Lung (tissue), 12 donors: ENCODE results near the gene ARHGEF33. TPM values are rescaled to one million over a fixed set of nuclear protein-coding genes. Genes with fewer than 3 reads are reported as not detected.

Source experiments
- ATAC-seq: fragments of 200-7000 bp; cut with Tn5 transposase; one replicate; pipeline ENCODE4 v1.9.1; 2020; ENCODE audit warnings: moderate number of reproducible peaks; ENCODE audit not compliant: insufficient read depth, low FRiP score
- DNase-seq, 3 donors: peaks; one replicate each; pipeline ENCODE4 v3.0.0-alpha.2; 2013 to 2017
- H3K27ac ChIP-seq, 2 donors: one replicate each; pipeline ENCODE4 v1.5.1; 2013; ENCODE audit warnings: mild to moderate bottlenecking in 2 of 2, moderate library complexity in 2 of 2, control low read depth in 1 of 2, inconsistent platforms in 1 of 2, low read depth in 1 of 2, low read length in 1 of 2
- H3K27me3 ChIP-seq, 3 donors: one replicate each; pipeline ENCODE4 v1.5.1; 2013; ENCODE audit warnings: low read length in 2 of 3; ENCODE audit not compliant: control insufficient read depth in 3 of 3, insufficient read depth in 3 of 3
- H3K36me3 ChIP-seq, 4 donors: one replicate each; pipeline ENCODE4 v1.5.1; 2013; ENCODE audit warnings: low read length in 4 of 4, mild to moderate bottlenecking in 1 of 4, moderate library complexity in 1 of 4; ENCODE audit not compliant: control insufficient read depth in 4 of 4, insufficient read depth in 4 of 4
- H3K4me1 ChIP-seq, 5 donors: one replicate each; pipeline ENCODE4 v1.5.1; 2013; ENCODE audit warnings: low read length in 5 of 5, mild to moderate bottlenecking in 2 of 5, moderate library complexity in 1 of 5; ENCODE audit not compliant: control insufficient read depth in 5 of 5, insufficient read depth in 5 of 5
- H3K4me3 ChIP-seq: one replicate; pipeline ENCODE4 v1.5.1; 2013; ENCODE audit warnings: mild to moderate bottlenecking, control low read depth, moderate library complexity
- H3K9ac ChIP-seq, 2 donors: one replicate each; pipeline ENCODE4 v1.5.1; 2013; ENCODE audit warnings: low read length in 2 of 2, control low read depth in 1 of 2; ENCODE audit not compliant: insufficient read depth in 1 of 2
- H3K9me3 ChIP-seq, 4 donors: one replicate each; pipeline ENCODE4 v1.5.1; 2013; ENCODE audit warnings: low read length in 3 of 4, mild to moderate bottlenecking in 1 of 4, moderate library complexity in 1 of 4; ENCODE audit not compliant: control insufficient read depth in 4 of 4, insufficient read depth in 3 of 4
- CTCF ChIP-seq: IDR thresholded peaks from 2 replicates; pipeline ENCODE4 v1.5.1; 2012; ENCODE audit warnings: mild to moderate bottlenecking; ENCODE audit errors: control extremely low read depth, extremely low read depth
- WGBS, 2 donors: extraction: QIAGEN DNeasy Blood & Tissue Kit; methylation state at CpG; one replicate each; pipeline ENCODE4 v1.1.7; 2013; 5-methylcytosine and 5-hydroxymethylcytosine counted together
- polyA plus RNA-seq, 2 donors: library from polyadenylated mRNA; stranded (reverse); fragments of 200-250 nt; gene quantifications; one replicate each; pipeline ENCODE4 v1.2.1, GENCODE V29; 2013
- total RNA-seq, 2 donors: library from RNA; depleted of rRNA in 1 of 2; stranded (reverse); fragments of >200 nt in 1 of 2; gene quantifications; one replicate each; pipeline ENCODE4 v1.2.1, GENCODE V29; 2014 to 2021
- donor health status: control.
- donor health status: control.
- donor health status: Bipolar disorder and iron deficiency.
- donor health status: healthy.
- donor health status: DM: yes; HTN: yes; CAD: no.

The ARHGEF33 gene
- total and polyA plus RNA-seq, 4 donors: 0.23 to 5.5 (median 0.68) TPM

GRCh38 chr2:38873763-38874162, 15.9 kb upstream of the ARHGEF33 start:
- no peak overlapping the region for H3K4me3 ChIP-seq
- peaks cover 0 to 13% (median 2%) of the 10 kb centered on the region in 5 donors for H3K4me1 ChIP-seq
- TF ChIP-seq CTCF: no peak
- WGBS, 2 donors: 78% methylated on average over 5 of the region's 5 CpGs
- H3K9me3 ChIP-seq: peaks cover 0 to 6% (median 0%) of the 10 kb centered on the region in 4 donors
- no peak overlapping the region for H3K27ac ChIP-seq
- DNase-seq (no peak), ATAC-seq (no peak)
- peaks cover 0 to 8% (median 0%) of the 10 kb centered on the region in 4 donors for H3K36me3 ChIP-seq
- H3K9ac ChIP-seq: no peak overlapping the region
- H3K27me3 ChIP-seq: no peaks in the 10 kb centered on the region

- Histone ChIP-seq H3K27me3 (no peaks in the 10 kb centered on the region), H3K4me3 (peak overlapping the region; percentile 90), H3K36me3 (peaks cover 0 to 8% (median under 1%) of the 10 kb centered on the region in 4 donors), H3K9me3 (peaks cover 0 to 6% (median 0%) of the 10 kb centered on the region in 4 donors), H3K4me1 (peaks cover 0 to 13% (median 2%) of the 10 kb centered on the region in 5 donors), H3K9ac (peak overlapping the region; percentile 85 to 97), H3K27ac (peak overlapping the region; percentile 34 to 86)
- 1% methylated on average over 10 of the region's 10 CpGs for WGBS, 2 donors
- DNase-seq: peak in 1 of 3 donors; percentile 35
- no peak for TF ChIP-seq CTCF
- ATAC-seq: no peak
Measured at GRCh38 chr2:38875227-38875575, 14.5 kb upstream of the ARHGEF33 start.

- H3K4me3 ChIP-seq: peak within 1 kb of the TSS; percentile 90
- peaks cover 0 to 13% (median 2%) of the 10 kb centered on the region in 5 donors for H3K4me1 ChIP-seq
- peak within 1 kb of the TSS; percentile 85 to 97 for H3K9ac ChIP-seq
- H3K27ac ChIP-seq: peak within 1 kb of the TSS; percentile 34 to 86
- 0 to 1% methylated on average over 52 of the region's 52 CpGs for WGBS, 2 donors
- H3K36me3 ChIP-seq: peaks cover 0 to 8% (median 2%) of the 10 kb centered on the region in 4 donors
- peak; percentile 99 for ATAC-seq
- TF ChIP-seq CTCF: no peak
- H3K27me3 ChIP-seq: no peaks in the 10 kb centered on the region
- DNase-seq: peak; percentile 91 to 92 (median 92)
- peaks cover 0 to 6% (median 0%) of the 10 kb centered on the region in 4 donors for H3K9me3 ChIP-seq
Measured at GRCh38 chr2:38875576-38876367, 13.9 kb upstream of the ARHGEF33 start, which contains the start of the genes DHX57 and MORN2. TSS of gene DHX57 (minus strand) at chr2:38875934. CDS start at chr2:38868405, 7,529 bp downstream. TSS of gene MORN2 (plus strand) at chr2:38875976.
